WI38 (cell line): Measurements from ENCODE around the gene PIEZO2.

Experiments used
- H3K4me3 ChIP-seq: 2 replicates; pipeline ENCODE4 v1.5.1; 2011; ENCODE audit warnings: low read depth, mild to moderate bottlenecking, control low read depth, low read length
- CTCF ChIP-seq: IDR thresholded peaks from 2 replicates; pipeline ENCODE4 v1.5.1; 2012; ENCODE audit warnings: low read depth, mild to moderate bottlenecking, control low read depth, low read length

Gene PIEZO2

GRCh38 chr18:10950876-10951630, 198.3 kb downstream of the PIEZO2 start:
- TF ChIP-seq CTCF, result no peak
- H3K4me3 ChIP-seq, result no peak overlapping the region

GRCh38 chr18:10950080-10950875, 199.1 kb downstream of the PIEZO2 start:
- H3K4me3 ChIP-seq, result no peak overlapping the region

GRCh38 chr18:10949655-10950054, 199.7 kb downstream of the PIEZO2 start:
- H3K4me3 ChIP-seq, result no peak overlapping the region
- no peak for TF ChIP-seq CTCF

More at GRCh38 chr18:10950080-10950875, 199.1 kb downstream of the PIEZO2 start:
- no peak for TF ChIP-seq CTCF

GRCh38 chr18:10948421-10948820, 200.9 kb downstream of the PIEZO2 start:
- no peak overlapping the region for H3K4me3 ChIP-seq
- TF ChIP-seq CTCF, result no peak

GRCh38 chr18:10946058-10946457, 203.3 kb downstream of the PIEZO2 start:
- H3K4me3 ChIP-seq, result no peak overlapping the region
- no peak for TF ChIP-seq CTCF

- no peak overlapping the region for H3K4me3 ChIP-seq
- TF ChIP-seq CTCF, result no peak
These were observed 206.4 kb downstream of the PIEZO2 start for GRCh38 chr18:10942998-10943397.

- no peak for TF ChIP-seq CTCF
These were observed 209.5 kb downstream of the PIEZO2 start for GRCh38 chr18:10939822-10940221.

More at GRCh38 chr18:10939822-10940221, 209.5 kb downstream of the PIEZO2 start:
- no peak overlapping the region for H3K4me3 ChIP-seq
